HCT116 (cell line): ENCODE results near the gene ZMAT3. TPM values are rescaled to one million over a fixed set of nuclear protein-coding genes. Genes with fewer than 3 reads are reported as not detected.

Source experiments
- ATAC-seq: fragments of 200-7000 bp; cut with Tn5 transposase; 2 replicates; pipeline ENCODE4 v1.9.1; 2020; ENCODE audit warnings: mild to moderate bottlenecking, moderate library complexity
- BruUV-seq: library from RNA; stranded (reverse); fragments of 400-500 nt; replicated peaks from 2 replicates; lab custom pipeline; 2021; lab: Mats Ljungman, UMichigan
- CTCF ChIA-PET: fragments of 300-600 bp; sonication (Branson Sonifier 250); formaldehyde crosslinking; loops from one replicate; lab custom pipeline; 2021; ENCODE audit warnings: antibody characterized with exemption; lab: Charles Lee
- POLR2A ChIA-PET: fragments of 300-600, 350-600 bp; sonication (Branson Sonifier 250); formaldehyde crosslinking; loops from one replicate; lab custom pipeline; 2021; ENCODE audit warnings: antibody characterized with exemption; lab: Charles Lee
- RAD21 ChIA-PET, 2 experiments: fragments of 300-600 bp; sonication (Branson Sonifier 250); formaldehyde crosslinking; loops; one replicate each; lab custom pipeline; 2023; ENCODE audit warnings: low total read pairs in 2 of 2; ENCODE audit not compliant: uncharacterized antibody in 2 of 2, unreplicated experiment in 2 of 2, low non-redundant PET in 1 of 2; lab: Charles Lee
- DNase-seq: peaks from one replicate; pipeline ENCODE4 v3.0.0-alpha.2; 2010; ENCODE audit warnings: low read depth, low spot score
- H2AFZ ChIP-seq: fragments of 200-600 bp; shearing (Covaris generic), sonication (generic); 2 replicates; pipeline ENCODE4 v1.6.1; 2017; ENCODE audit warnings: low read depth, mixed run types, mixed read lengths, antibody characterized with exemption, low read length; ENCODE audit not compliant: poor library complexity, severe bottlenecking
- H3K27ac ChIP-seq: 2 replicates; pipeline ENCODE4 v1.5.1; 2012; ENCODE audit warnings: low read depth, low read length
- H3K27me3 ChIP-seq: fragments of 200-600 bp; sonication (generic); 2 replicates; pipeline ENCODE4 v1.6.1; 2016; ENCODE audit warnings: mixed run types, low read length, mixed read lengths; ENCODE audit not compliant: insufficient read depth
- H3K36me3 ChIP-seq, 2 experiments: fragments of 200-500 bp in 1 of 2; fragments of 200-600 bp in 1 of 2; sonication (Bioruptor generic) in 1 of 2; sonication (generic) in 1 of 2; 2 replicates each; pipeline versions ENCODE4 v1.5.1 to v1.6.1; 2014 to 2016; ENCODE audit warnings: low read length in 2 of 2, inconsistent platforms in 1 of 2, mixed read lengths in 1 of 2, mixed run types in 1 of 2; ENCODE audit not compliant: insufficient read depth in 2 of 2, control insufficient read depth in 1 of 2
- H3K4me1 ChIP-seq, 2 experiments: fragments of 200-600 bp in 1 of 2; sonication (generic) in 1 of 2; 2 replicates each; pipeline versions ENCODE4 v1.5.1 to v1.6.1; 2012 to 2017; ENCODE audit warnings: low read length in 2 of 2, inconsistent platforms in 1 of 2, mild to moderate bottlenecking in 1 of 2, mixed read lengths in 1 of 2, mixed run types in 1 of 2, moderate library complexity in 1 of 2; ENCODE audit not compliant: insufficient read depth in 2 of 2, control insufficient read depth in 1 of 2
- H3K4me2 ChIP-seq: fragments of 200-600 bp; sonication (generic); 2 replicates; pipeline ENCODE4 v1.6.1; 2017; ENCODE audit warnings: mixed run types, low read length, mixed read lengths
- H3K4me3 ChIP-seq, 2 experiments: fragments of 200-600 bp in 1 of 2; sonication (generic) in 1 of 2; replicated peaks in 1 of 2; 2 replicates each; pipeline ENCODE4 v1.5.1; 2011 to 2016; ENCODE audit warnings: low read length in 2 of 2, control low read depth in 1 of 2, low read depth in 1 of 2, mild to moderate bottlenecking in 1 of 2, mixed read lengths in 1 of 2, mixed run types in 1 of 2
- H3K79me2 ChIP-seq: fragments of 200-600 bp; sonication (generic); 2 replicates; pipeline ENCODE4 v1.6.1; 2017; ENCODE audit warnings: mild to moderate bottlenecking, mixed run types, low read length, moderate library complexity, mixed read lengths; ENCODE audit not compliant: insufficient read depth
- H3K9ac ChIP-seq: fragments of 200-600 bp; sonication (generic); 2 replicates; pipeline ENCODE4 v1.6.1; 2016; ENCODE audit warnings: low read length, mixed read lengths
- H3K9me2 ChIP-seq: fragments of 200-600 bp; sonication (generic), shearing (Covaris generic); 2 replicates; pipeline ENCODE4 v1.6.1; 2017; ENCODE audit warnings: mixed run types, mild to moderate bottlenecking, moderate library complexity; ENCODE audit not compliant: insufficient read depth
- H3K9me3 ChIP-seq, 2 experiments: fragments of 200-500 bp in 1 of 2; fragments of 200-600 bp in 1 of 2; sonication (Bioruptor generic) in 1 of 2; sonication (generic) in 1 of 2; 2 replicates each; pipeline ENCODE4 v1.6.1; 2014 to 2017; ENCODE audit warnings: low read length in 2 of 2, mixed read lengths in 2 of 2, inconsistent platforms in 1 of 2, low read depth in 1 of 2, mild to moderate bottlenecking in 1 of 2, mixed run types in 1 of 2, moderate library complexity in 1 of 2; ENCODE audit not compliant: control insufficient read depth in 1 of 2, insufficient read depth in 1 of 2
- H4K20me1 ChIP-seq: fragments of 200-600 bp; sonication (generic), shearing (Covaris generic); 2 replicates; pipeline ENCODE4 v1.6.1; 2017; ENCODE audit warnings: mixed run types, mild to moderate bottlenecking, moderate library complexity; ENCODE audit not compliant: insufficient read depth
- CBX3 ChIP-seq: IDR thresholded peaks from 2 replicates; pipeline ENCODE4 v1.6.1; 2012; ENCODE audit warnings: low read depth
- CEBPB ChIP-seq: IDR thresholded peaks from 2 replicates; pipeline ENCODE4 v1.6.1; 2012; ENCODE audit warnings: low read depth
- EGR1 ChIP-seq: IDR thresholded peaks from 2 replicates; pipeline ENCODE4 v1.6.1; 2012; ENCODE audit warnings: low read depth
- EZH2 ChIP-seq: fragments of 200-600 bp; sonication (generic); IDR thresholded peaks from 2 replicates; pipeline ENCODE4 v1.6.1; 2017; ENCODE audit warnings: antibody characterized with exemption, mixed run types
- EZH2phosphoT487 ChIP-seq: fragments of 200-600 bp; IDR thresholded peaks from 2 replicates; pipeline ENCODE4 v1.6.1; 2018; ENCODE audit warnings: antibody characterized with exemption, borderline replicate concordance
- FOSL1 ChIP-seq: IDR thresholded peaks from 2 replicates; pipeline ENCODE4 v1.6.1; 2012; ENCODE audit warnings: low read depth
- JUND ChIP-seq: IDR thresholded peaks from 2 replicates; pipeline ENCODE4 v1.6.1; 2012
- POLR2A ChIP-seq: IDR thresholded peaks from 2 replicates; pipeline ENCODE4 v1.7.0; 2011; ENCODE audit warnings: borderline replicate concordance; ENCODE audit not compliant: insufficient read depth, insufficient read length; ENCODE audit errors: extremely low read depth
- POLR2AphosphoS5 ChIP-seq: IDR thresholded peaks from 2 replicates; pipeline ENCODE4 v1.6.1; 2011; ENCODE audit warnings: mild to moderate bottlenecking, low read depth, low read length, moderate library complexity
- SIN3A ChIP-seq: IDR thresholded peaks from 2 replicates; pipeline ENCODE4 v1.6.1; 2012; ENCODE audit warnings: low read depth
- SP1 ChIP-seq: IDR thresholded peaks from 2 replicates; pipeline ENCODE4 v1.6.1; 2012; ENCODE audit warnings: low read depth
- SRF ChIP-seq: IDR thresholded peaks from 2 replicates; pipeline ENCODE4 v1.6.1; 2012; ENCODE audit warnings: low read depth
- TCF7L2 ChIP-seq: IDR thresholded peaks from 2 replicates; pipeline ENCODE4 v1.7.0; 2011; ENCODE audit warnings: borderline replicate concordance, inconsistent platforms; ENCODE audit not compliant: insufficient read depth, insufficient read length; ENCODE audit errors: extremely low read depth
- YY1 ChIP-seq: IDR thresholded peaks from 2 replicates; pipeline ENCODE4 v1.6.1; 2011; ENCODE audit warnings: low read length, low read depth, moderate library complexity, mild to moderate bottlenecking; ENCODE audit not compliant: insufficient replicate concordance; ENCODE audit errors: extremely low read depth
- intact Hi-C: fragments of 100-400 bp; cut with micrococcal nuclease; formaldehyde crosslinking; loops from 2 replicates; pipeline ENCODE4 v1.10.0; 2022
- total RNA-seq: library from RNA; stranded (reverse); gene quantifications from one replicate; pipeline ENCODE4 v1.2.1, GENCODE V29; 2021; ENCODE audit not compliant: unreplicated experiment
- TF ChIP-seq, protein P1 (sequence below): IDR thresholded peaks from 2 replicates; pipeline ENCODE4 v1.6.1; 2012
- TF ChIP-seq, protein P2 (sequence below), 3 experiments: fragments of 200-600 bp in 1 of 3; sonication (generic) in 1 of 3; IDR thresholded peaks in 2 of 3; conservative IDR thresholded peaks in 1 of 3; 2 replicates each; pipeline ENCODE4 v1.5.1; 2012 to 2017; ENCODE audit warnings: low read depth in 2 of 3, low read length in 2 of 3, antibody characterized with exemption in 1 of 3, borderline replicate concordance in 1 of 3, control low read depth in 1 of 3, mild to moderate bottlenecking in 1 of 3, mixed read lengths in 1 of 3, mixed run types in 1 of 3, moderate library complexity in 1 of 3; ENCODE audit not compliant: insufficient read depth in 1 of 3
- TF ChIP-seq, protein P3 (sequence below): IDR thresholded peaks from 2 replicates; pipeline ENCODE4 v1.6.1; 2011; ENCODE audit warnings: mild to moderate bottlenecking, low read length, moderate library complexity; ENCODE audit not compliant: insufficient replicate concordance; ENCODE audit errors: extremely low read depth
- TF ChIP-seq, protein P4 (sequence below): IDR thresholded peaks from 2 replicates; pipeline ENCODE4 v1.6.1; 2012

ZMAT3 gene
- total RNA-seq, 1 experiment from 2014 or later: 12.1 TPM

DNA sequence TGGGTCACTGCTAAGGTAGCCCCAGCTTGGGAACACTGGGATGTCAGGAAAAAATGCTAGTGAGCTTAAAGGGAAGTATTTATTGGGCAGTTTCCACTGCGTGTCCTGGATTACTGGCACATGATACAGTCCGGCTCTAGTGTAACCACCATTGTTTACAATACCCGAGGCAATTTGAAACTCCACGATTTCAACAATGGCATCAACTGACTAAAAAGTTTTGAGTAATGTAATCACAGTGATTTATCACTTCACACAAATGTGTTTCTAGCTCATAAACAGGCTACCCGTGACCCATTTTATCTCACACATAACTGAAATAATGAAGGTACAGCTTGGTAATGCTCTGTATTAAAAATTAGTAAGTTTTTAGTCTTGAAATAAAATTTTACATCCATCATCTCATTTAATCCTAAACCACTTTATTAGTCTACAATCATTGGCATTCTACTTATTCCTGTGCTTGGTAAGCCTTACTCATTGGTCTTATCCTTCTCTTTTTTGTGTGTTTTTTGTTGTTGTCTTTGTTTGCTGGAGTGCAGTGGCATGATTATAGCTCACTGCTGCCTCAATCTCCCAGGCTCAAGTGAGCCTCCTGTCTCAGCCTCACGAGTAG, 7.6 kb downstream of the ZMAT3 start:
- intact Hi-C loops: no loop called here
- no peak overlapping the region for H3K27ac ChIP-seq
- H2AFZ ChIP-seq: no peak overlapping the region
- TF ChIP-seq JUND (no peak), FOSL1 (no peak)
- H3K36me3 ChIP-seq: no peaks in the 10 kb centered on the region; a peak in 1 of 4 replicates
- no peaks in the 10 kb centered on the region for H3K27me3 ChIP-seq
- H4K20me1 ChIP-seq: no peaks in the 10 kb centered on the region
- H3K79me2 ChIP-seq: no peaks in the 10 kb centered on the region; the same call in 1 of the 2 replicates
- RAD21 ChIA-PET: no interaction called here
- no peak for ATAC-seq
- no peaks in the 10 kb centered on the region for H3K9me2 ChIP-seq
- no peaks in the 10 kb centered on the region for H3K4me1 ChIP-seq
- H3K9me3 ChIP-seq: no peaks in the 10 kb centered on the region
- no peak overlapping the region for H3K4me2 ChIP-seq
- CTCF ChIA-PET: no interaction called here
- no TSS peak for BruUV-seq
- H3K9ac ChIP-seq: no peak overlapping the region
- POLR2A ChIA-PET: interaction anchor here (0.6 kb wide), 1 partner anchor 34 kb away, joined by 3 read pairs; no protein-coding TSS in a partner anchor
- H3K4me3 ChIP-seq: no peak overlapping the region
- DNase-seq: no peak

DNA sequence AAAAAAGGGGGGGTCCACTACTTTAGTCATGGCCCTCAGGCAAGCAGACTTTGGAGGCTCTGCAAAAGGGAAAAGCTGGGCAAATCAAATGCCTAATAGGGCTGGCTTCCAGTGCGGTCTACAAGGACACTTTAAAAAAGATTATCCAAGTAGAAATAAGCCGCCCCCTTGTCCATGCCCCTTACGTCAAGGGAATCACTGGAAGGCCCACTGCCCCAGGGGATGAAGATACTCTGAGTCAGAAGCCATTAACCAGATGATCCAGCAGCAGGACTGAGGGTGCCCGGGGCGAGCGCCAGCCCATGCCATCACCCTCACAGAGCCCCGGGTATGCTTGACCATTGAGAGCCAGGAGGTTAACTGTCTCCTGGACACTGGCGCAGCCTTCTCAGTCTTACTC, 15.3 kb downstream of the ZMAT3 start:
- ChIA-PET CTCF (no interaction called here), RAD21 (no interaction called here), POLR2A (no interaction called here)
- intact Hi-C loops: no loop called here
- Histone ChIP-seq H3K9ac (no peak overlapping the region), H4K20me1 (no peaks in the 10 kb centered on the region), H3K36me3 (no peaks in the 10 kb centered on the region), H3K79me2 (no peaks in the 10 kb centered on the region; the same call in 1 of the 2 replicates), H3K9me3 (no peaks in the 10 kb centered on the region), H3K4me2 (no peak overlapping the region), H3K4me3 (no peak overlapping the region), H3K4me1 (no peaks in the 10 kb centered on the region), H3K27me3 (no peaks in the 10 kb centered on the region), H3K27ac (no peak overlapping the region), H3K9me2 (no peaks in the 10 kb centered on the region), H2AFZ (no peak overlapping the region)
- no peak for ATAC-seq
- TF ChIP-seq SRF (no peak), POLR2A (no peak), EGR1 (no peak), CEBPB (no peak), TCF7L2 (no peak), SP1 (no peak), CBX3 (no peak), SIN3A (no peak), POLR2AphosphoS5 (no peak), EZH2phosphoT487 (no peak), EZH2 (no peak), YY1 (no peak)
- TF ChIP-seq, protein P1, sequence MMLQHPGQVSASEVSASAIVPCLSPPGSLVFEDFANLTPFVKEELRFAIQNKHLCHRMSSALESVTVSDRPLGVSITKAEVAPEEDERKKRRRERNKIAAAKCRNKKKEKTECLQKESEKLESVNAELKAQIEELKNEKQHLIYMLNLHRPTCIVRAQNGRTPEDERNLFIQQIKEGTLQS: no peak
- TF ChIP-seq, protein P2, sequence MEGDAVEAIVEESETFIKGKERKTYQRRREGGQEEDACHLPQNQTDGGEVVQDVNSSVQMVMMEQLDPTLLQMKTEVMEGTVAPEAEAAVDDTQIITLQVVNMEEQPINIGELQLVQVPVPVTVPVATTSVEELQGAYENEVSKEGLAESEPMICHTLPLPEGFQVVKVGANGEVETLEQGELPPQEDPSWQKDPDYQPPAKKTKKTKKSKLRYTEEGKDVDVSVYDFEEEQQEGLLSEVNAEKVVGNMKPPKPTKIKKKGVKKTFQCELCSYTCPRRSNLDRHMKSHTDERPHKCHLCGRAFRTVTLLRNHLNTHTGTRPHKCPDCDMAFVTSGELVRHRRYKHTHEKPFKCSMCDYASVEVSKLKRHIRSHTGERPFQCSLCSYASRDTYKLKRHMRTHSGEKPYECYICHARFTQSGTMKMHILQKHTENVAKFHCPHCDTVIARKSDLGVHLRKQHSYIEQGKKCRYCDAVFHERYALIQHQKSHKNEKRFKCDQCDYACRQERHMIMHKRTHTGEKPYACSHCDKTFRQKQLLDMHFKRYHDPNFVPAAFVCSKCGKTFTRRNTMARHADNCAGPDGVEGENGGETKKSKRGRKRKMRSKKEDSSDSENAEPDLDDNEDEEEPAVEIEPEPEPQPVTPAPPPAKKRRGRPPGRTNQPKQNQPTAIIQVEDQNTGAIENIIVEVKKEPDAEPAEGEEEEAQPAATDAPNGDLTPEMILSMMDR (IDR thresholded peaks at IDR 0.05 in 2 of 3, conservative IDR thresholded peaks at IDR 0.05 in 1 of 3; ENCODE audit: borderline replicate concordance in 1 of 3, insufficient read depth in 1 of 3, low read depth in 2 of 3, low read length in 2 of 3): no peak
- TF ChIP-seq, protein P3, sequence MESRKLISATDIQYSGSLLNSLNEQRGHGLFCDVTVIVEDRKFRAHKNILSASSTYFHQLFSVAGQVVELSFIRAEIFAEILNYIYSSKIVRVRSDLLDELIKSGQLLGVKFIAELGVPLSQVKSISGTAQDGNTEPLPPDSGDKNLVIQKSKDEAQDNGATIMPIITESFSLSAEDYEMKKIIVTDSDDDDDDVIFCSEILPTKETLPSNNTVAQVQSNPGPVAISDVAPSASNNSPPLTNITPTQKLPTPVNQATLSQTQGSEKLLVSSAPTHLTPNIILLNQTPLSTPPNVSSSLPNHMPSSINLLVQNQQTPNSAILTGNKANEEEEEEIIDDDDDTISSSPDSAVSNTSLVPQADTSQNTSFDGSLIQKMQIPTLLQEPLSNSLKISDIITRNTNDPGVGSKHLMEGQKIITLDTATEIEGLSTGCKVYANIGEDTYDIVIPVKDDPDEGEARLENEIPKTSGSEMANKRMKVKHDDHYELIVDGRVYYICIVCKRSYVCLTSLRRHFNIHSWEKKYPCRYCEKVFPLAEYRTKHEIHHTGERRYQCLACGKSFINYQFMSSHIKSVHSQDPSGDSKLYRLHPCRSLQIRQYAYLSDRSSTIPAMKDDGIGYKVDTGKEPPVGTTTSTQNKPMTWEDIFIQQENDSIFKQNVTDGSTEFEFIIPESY: no peak
- TF ChIP-seq, protein P4, sequence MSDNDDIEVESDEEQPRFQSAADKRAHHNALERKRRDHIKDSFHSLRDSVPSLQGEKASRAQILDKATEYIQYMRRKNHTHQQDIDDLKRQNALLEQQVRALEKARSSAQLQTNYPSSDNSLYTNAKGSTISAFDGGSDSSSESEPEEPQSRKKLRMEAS: no peak
- no peak for DNase-seq
- BruUV-seq: no TSS peak
